ENCODE data around the gene CNPY4.

- TF ChIP-seq CTCF (IDR thresholded peaks at IDR 0.05; ENCODE audit: poor library complexity, severe bottlenecking) (no peak), POLR2AphosphoS5 (IDR thresholded peaks at IDR 0.05) (no peak), SMC3 (conservative IDR thresholded peaks at IDR 0.05; ENCODE audit: poor library complexity) (no peak), EP300 (conservative IDR thresholded peaks at IDR 0.05; ENCODE audit: poor library complexity, severe bottlenecking) (no peak), REST (IDR thresholded peaks at IDR 0.05; ENCODE audit: borderline replicate concordance) (no peak), MXI1 (conservative IDR thresholded peaks at IDR 0.05; ENCODE audit: poor library complexity, severe bottlenecking) (no peak)
Measured at GRCh38 chr7:100069991-100070390, 49.4 kb upstream of the CNPY4 start.
